ENCODE results near the gene CEACAM19.
A peak's percentile ranks its signal among the peaks of the same experiment; 100 is the strongest.
"Not testable (repeated sequence)": the region's sequence is repeated elsewhere in the genome, so short reads cannot be mapped to it uniquely, and the experiment has no call there.

The CEACAM19 gene

DNA sequence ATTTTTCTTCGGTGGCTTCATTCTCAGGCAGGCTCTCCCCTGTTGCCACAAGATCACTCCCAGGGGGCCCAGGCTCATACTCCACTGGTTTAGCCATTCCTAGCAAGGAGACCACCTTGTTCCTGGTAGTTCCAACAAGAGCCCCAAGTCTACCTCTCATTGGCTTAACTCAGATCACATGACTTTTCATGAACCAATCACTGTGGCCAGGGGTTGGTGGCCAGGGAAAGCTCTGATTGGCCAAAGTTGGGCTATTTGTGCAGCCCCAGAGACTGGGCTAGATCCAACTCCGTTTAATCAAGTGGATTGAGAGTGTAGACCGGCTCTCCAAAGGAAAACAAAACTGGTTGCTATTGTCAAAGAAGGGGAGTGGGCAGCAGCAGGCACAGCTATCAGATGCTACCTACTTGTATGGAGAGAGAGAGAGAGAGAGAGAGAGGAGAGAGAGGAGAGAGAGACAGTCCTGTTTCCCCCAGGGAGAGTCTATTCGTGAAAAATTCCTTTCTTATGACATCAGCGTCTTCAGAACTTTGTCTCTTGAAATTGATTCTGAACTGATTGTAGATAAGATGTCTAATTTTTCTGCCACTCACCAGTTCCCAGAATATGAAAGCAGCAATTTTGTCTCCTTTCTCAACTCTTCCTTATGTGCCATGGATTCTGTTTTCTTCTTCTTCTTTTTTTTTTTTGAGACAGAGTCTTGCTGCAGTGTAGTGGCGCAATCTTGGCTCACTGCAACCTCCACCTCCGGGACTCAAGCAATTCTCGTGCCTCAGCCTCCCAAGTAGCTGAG, 5.9 kb downstream of the CEACAM19 start:
- DNase-seq: peak; percentile 82

DNA sequence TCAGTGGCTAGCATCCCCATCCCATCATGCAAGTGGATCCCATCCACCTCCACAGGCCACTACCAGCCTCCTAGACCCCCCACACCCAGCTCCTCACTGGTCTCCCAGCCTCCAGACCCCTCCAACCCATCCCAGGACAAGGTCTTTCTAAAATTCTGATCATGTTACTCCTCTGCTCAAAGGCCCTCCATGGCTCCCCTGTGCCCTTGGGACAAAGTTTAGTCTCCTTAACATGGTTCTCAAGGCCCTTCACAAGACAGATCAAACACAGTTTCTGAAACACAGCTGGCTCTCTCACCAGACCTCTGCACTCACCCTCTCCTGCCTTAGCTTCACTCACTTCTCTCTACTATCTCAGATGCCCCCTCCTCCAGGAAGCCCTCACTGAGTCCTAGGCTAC, 9.3 kb downstream of the CEACAM19 start:
- no peak for DNase-seq

DNA sequence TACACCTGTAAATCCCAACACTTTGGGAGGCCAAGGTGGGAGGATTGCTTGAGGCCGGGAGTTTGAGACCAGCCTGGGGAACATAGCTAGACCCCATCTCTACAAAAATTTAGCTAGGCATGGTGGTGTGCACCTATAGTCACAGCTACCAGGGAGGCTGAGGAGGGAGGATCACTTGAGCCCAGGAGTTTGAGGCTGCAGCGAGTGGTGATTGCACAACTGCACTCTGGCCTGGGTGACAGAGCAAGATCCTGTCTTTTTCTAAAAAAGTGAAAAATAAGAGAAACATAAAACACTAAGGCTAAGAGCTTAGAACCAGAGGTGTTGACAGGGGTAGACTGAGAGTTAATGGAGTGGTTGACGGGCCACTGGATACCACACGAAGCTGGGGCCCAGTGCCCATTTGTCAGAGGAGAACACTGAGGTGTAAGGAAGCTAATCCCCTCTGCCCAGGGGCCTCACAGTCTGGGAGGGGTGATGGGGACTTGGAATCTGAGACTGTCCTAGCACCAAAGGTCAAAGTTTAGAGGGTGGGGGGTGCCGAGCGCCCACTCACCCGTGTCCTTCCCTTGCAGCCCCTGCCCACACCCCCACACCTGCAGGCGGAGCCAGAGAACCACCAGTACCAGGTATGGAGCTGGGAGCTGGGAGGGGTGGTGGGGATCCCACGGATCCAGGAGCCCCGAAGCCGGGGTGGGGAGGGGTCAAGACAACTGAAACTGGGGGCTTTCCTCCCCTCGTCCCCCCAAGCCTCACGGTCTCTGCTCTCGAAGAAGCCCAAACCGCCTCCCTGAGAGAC, 10.9 kb downstream of the CEACAM19 start:
- no peak for DNase-seq

DNA sequence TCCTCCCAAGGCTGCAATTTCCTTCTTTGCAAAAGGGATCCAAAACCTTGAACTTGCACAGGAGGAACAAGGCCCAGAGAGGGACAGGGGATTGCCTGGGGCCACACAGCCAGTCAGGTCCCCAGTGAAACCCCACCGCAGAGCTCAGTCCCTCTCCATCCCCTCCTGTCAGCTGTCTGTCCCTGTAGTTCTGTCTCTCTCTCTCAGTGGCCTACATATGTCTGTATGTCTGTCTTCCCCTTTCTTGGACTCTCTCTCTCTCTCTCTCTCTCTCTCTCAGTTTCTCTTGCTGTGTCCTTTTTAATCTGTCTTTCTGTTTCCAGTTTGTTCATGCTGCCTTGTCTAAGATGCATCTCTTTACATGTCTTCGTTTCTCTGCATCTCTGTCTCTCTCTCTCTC, 11.5 kb downstream of the CEACAM19 start:
- no peak for DNase-seq

DNA sequence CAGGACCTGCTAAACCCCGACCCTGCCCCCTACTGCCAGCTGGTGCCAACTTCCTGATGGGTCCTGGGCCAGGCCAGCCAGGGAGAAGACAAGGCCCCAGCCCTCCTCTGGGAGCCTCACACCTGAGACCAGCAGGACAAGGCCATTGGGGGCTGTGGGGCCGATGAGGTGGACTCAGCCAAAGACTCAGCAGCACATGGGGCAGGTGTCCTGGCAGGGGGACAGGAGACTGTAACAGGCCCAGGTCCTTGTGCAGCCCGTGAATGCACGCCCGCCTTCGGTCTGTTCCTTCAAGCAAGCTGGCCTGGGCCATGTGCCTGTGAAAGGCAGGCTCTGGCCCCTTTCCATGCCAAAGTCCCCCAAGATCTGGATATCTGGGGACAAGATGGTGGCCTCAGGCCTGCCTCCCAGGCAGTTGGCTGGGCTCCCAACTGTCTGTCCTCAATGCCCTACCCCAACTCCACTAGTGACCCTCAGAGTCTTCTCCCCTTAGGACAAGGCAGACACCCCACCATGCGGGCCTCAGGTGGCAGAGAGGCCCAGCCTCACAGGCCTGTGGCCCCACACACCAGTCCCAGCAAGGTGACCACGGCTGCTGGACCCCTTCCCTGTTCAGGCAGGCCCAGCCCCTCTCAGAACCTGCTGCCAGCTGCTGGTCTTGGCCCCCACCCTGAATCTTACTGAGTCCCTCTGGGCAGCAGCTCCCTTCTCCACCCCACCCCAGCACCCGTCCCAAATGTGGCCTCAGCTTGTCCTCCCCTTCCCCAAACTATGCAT, 12.3 kb downstream of the CEACAM19 start:
- DNase-seq: no peak

DNA sequence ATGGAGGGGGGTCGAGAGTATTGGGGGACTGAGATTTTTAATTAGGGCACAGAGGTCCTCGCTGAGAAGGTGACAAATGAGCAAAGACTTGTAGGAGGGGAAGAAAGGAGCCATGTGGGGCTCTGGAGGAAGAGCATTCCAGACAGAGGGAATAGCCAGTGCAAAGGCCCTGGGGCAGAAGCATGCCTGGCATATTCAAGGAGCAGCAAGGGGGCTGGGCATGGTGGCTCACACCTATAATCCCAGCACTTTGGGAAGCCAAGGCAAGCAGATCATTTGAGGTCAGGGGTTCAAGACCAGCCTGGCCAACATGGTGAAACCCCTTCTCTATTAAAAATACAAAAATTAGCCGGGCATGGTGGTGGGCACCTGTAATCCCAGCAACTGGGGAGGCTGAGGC, 13.1 kb downstream of the CEACAM19 start:
- DNase-seq: not testable (repeated sequence)

DNA sequence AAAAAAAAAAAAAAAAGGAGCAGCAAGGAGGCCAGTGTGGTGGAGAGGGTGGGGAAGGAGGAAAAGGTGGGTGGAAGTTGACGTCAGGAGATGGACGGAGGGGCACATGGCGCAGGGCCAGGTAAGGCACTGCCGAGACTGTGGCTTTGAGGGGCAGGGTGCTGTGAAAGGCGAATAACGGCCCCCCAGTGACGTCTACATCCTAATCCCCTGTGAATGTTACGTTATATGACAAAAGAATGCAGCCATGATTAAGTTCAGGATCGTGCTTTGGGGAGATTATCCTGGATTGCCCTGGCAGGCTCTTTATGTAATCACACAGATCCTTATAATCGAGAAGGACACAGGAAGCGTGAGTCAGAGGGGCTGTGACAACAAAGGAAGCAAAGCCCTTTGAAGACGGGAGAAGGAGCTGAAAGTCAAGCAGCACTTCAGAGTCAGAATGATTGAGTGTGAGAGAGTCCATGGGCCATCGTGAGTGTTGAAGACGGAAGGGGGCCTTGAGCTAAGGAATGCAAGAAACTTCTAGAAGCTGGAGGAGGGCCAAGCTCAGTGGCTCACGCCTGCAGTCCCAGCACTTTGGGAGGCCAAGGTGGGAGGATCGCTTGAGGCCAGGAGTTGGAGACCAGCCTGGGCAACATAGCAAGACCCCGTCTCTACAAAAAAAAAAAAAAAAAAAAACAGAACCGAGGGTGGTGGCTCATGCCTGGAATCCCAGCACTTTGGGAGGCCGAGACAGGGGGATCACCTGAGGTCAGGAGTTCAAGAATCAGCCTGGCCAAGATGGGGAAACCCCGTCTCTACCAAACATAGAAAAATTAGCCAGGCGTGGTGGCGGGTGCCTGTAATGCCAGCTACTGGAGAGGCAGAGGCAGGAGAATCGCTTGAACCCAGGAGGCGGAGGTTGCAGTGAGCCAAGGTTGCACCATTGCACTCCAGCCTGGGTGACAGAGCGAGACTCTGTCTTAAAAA, 13.9 kb downstream of the CEACAM19 start:
- peak; percentile 97 for DNase-seq

DNA sequence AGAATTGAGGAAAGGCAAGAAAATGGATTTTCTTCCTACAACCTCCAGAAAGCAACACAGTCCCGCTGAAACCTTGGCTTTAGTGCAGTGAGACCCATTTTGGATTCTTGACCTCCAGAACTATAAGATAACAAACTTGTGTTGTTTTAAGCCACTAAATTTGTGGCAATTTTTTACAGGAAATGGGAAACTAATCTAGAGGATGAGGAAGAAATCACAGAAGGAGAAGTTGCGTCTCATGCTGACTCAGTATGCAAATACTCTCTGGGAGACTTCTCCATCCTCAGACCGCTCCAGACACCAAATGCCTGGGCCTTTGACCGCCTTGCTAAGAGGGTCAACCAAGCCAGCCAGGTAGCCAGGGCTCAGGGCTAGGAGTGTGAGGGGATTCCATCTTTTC, 14.6 kb downstream of the CEACAM19 start:
- peak; percentile 65 for DNase-seq

DNA sequence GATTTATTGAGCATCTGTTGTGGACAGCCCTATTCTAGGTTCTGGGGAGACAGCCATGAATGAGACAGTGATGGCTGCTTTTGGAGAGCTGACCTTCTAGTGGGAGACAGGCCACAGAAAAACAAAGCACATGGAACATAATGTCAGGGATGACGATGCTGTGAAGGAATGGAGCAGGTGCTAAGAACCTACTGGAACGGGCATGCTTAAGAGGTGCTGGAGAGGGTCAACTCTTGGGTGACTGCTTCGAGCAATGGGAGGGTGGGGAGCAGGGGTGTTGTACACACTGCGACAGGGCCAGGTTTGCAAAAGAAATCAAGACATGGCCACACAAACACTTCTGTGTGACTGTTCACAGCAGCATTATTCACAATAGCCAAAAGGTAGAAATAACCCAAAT, 15.6 kb downstream of the CEACAM19 start:
- no peak for DNase-seq

DNA sequence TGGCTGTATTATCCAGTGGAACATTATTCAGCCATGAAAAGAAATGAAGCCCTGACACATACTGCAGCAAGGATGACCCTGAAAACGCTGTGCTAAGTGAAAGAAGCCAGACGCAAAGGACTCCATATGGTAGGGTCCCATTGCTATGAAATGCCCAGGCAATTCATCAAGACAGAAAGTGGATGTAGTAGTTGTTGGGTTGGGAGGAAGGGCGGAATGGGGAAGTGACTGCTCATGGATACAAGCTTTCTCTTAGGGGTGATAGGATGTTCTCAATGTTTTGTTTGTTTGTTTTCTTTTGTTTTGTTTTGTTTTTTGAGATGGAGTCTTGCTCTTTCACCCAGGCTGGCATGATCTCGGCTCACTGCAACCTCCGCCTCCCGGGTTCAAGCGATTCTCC, 16.6 kb downstream of the CEACAM19 start:
- DNase-seq: no peak

DNA sequence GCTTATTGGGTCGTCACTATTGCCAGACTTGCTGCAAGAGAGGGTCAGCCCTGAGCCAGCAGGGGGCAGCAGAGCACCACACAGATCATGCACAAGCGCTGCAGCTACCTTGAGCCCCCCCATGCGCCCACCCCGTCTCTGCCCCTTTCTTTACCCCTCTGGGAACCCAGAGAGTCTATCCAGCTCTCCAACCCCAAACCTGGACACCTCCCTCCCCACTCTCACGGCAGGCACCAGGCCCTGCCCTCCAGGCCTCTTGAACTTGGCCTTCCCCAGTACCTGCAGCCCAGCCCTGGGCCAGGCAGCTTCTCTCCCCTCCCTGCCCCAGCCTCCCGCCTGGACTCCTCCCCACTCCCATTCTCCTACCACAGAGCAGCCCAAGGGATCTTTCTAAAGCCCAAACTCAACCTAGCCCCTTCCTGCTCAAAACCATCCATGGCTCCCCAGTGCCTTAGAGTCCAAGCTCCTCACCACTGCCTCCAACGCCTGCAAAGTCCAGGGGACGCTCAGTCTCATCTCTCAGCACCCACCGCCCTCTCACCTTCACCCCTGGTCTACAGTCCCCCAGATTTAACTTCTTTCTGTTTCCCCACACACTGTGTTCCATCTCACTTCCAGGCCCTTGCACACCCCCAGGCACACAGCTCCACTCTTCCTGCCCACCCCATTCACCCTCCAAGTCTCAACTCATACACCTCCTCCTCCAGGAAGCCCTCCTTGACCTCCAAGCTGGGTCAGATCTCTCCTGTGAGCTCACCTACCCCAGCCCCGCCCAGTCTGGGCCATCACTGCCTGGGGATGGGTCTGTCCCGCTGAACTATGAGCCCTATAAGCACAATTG, 18.2 kb downstream of the CEACAM19 start:
- peak; percentile 52 for DNase-seq

DNA sequence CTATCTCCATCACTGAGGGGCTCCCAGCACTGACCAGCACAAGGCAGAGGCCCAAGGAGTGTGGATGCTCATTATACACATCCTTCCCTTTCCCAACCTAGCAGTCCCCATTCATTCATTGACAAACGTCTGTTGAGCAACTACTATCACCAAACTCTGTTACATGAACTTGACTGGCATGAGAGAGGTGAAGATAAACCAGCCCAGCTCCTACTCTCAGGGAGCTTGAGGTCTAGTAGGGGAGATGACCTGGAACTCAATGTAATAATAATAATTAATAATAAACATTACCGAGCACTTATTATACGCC, 18.8 kb downstream of the CEACAM19 start:
- no peak for DNase-seq

DNA sequence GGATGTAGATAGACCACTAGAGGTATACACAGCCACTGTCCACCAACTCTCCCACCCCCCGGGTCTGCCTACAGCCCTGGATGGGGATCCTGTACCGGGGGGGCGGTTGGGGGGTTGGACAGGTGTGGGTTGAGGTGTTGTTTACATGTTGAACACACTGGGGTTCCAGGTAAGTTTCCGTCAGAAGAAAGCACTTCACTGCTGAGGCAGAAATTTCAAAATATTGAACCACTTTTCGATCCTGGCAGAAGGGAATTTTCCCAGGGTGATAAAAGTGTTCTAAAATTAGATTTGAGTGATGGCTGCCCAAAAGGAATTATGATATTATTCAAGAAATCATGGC, 21.1 kb downstream of the CEACAM19 start:
- no peak for DNase-seq

DNA sequence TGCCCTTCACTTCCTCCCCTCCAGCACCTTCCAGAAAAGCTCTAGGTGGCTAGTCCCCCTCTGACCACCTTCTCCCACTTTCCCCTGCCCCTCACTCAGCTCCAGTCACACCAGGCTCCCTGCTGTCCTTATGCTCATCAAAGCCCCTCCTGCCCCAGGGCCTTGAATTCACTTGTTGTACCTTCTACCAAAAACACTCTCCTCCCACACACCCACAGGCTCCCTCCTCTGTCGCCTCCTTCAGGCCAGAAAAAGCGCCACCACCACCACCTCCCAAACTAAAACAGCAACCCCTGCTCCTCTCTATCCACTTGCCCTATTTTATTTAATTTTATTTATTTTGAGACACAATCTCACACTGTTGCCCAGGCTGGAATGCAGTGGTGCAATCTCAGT, 22.9 kb downstream of the CEACAM19 start:
- DNase-seq: no peak

DNA sequence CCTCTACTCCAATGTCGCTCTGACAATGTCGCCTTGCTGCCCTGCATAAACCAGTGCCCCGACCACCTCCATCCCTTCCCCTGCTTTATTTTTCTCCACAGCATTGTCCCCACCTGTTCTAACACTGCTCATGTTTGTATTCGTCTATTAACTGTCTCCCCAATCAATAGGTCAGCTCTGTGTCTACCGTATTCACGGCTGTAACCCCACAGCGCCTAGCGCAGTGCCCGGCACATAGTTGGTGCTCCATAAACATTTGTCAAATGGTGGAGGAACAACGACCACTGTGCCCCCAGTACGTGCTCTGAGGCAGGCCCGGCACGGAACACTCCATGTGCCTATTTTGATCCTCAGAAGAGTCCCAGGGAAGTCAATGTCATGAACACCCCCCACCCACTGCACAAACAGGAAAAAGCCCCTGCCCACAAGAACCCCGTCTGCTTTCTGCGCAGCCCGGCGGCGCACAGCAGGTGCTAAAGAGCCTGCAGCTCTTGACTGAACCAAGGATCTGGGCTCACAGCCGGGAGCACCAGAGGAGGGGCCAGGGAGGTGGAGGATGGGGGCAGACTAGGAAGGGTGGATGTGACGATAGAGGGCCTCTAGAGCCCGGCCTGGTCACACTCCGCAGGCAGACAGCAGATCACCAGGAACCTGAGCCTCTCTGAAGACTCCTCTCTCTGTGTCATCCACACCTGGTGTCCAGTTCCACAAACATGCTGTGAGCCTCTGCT, 25.8 kb downstream of the CEACAM19 start:
- DNase-seq: no peak

DNA sequence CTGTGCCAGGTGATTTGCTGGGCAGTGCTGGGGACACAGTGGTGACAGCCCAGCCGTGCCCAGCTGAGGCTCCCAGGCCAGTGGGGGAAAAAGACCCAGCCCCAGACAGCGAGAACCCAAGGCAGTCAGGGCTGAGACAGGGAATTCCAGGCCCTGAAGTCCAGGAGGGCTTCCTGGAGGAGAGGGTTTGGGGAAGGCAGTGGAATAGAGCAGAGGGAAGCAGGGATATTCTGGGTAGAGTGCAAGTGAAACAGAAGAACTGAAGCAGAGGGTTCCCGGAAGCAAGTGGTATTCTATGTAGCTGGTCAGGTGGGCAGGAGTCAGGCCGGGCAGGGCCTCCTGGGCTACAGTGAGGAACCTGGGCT, 26.4 kb downstream of the CEACAM19 start:
- no peak for DNase-seq

DNA sequence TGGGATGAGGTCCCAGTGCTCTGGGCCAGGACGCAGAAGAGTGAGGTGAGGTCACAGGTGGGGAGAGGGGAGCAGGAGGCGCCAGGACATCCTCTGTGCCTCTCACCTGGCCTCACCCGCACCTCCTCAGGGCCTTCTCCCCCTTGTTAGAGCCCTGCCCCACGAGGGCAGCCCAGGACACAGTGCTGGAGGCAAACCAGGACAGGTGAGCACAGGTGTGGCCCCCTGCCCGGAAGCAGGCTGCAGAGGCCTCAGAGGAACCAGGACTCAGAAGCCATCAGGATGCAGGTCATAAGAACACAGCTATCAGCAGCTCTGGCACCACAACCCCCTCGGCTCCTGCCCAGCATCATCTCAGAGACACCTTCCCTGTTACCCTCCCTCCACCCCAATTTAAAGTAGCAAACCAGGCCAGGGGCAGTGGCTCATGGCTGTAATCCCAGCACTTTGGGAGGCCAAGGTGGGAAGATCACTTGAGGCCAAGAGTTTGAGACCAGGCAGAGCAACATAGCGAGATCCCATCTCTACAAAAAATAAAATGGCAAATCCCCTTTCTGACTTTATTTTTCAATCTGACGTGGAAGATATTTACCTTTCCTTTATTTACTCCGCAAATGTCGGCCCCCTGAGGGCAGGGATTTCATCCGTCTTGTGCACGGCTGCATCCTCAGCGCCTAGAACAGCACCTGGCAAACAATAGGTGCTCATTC, 27.4 kb downstream of the CEACAM19 start, which contains the start of gene CEACAM16:
Gene CEACAM16 (plus strand): TSS at position 660 of the 710 bp plus-strand sequence. CDS start 2,306 bp downstream, outside the sequence.
- DNase-seq: no peak

DNA sequence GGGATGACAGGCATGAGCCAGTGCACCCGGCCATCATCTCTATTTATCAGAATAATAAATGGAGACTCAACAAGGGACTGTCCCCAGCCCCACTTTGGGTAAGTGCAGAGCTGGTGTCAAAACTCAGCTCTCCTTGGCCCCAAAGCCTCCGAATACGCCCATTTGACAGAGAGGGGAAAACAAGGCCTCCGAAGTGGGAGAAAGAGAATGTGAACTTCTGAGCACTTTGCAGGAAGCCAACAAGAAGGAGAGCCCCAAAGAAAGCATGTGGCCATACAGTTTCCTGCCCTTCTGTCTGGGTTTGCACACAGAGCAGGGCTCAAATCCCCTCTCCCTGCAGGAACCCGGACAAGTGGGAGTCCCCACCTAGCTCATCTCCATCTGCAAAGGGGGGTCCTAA, 29.3 kb downstream of the CEACAM19 start:
- no peak for DNase-seq

DNA sequence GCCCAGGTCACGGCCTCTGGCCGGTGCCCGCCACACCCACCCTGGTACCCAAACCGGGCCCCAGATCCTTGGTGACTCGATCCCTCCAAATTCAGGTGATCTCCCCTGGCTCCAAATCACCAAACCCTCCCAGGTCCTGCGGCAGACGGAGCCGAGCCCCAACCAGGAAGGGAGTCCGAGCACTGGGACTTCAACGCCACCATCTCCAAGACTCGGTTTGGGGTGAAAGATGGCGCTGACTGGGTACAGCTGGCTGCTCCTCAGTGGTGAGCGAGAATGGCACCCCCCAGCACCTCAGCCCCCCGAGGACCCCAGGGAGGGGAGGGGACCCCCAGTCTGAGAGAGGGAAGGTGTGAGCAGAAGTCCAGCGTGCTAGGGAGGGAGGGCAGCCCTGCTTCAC, 29.9 kb downstream of the CEACAM19 start:
- no peak for DNase-seq

Measured in fibroblast of skin of back (primary cell).